Lower leg skin (tissue), 4 donors: ENCODE data around the gene ATP13A1. TPM values are rescaled to one million over a fixed set of nuclear protein-coding genes. Genes with fewer than 3 reads are reported as not detected.
"Not testable (repeated sequence)": the region's sequence is repeated elsewhere in the genome, so short reads cannot be mapped to it uniquely, and the experiment has no call there.

ENCODE experiments used
- DNase-seq, 2 donors: peaks; one replicate each; pipeline ENCODE4 v3.0.0-alpha.2; 2019; ENCODE audit warnings: low spot score in 2 of 2
- H3K4me3 ChIP-seq: fragments of 200-600 bp; sonication (generic); 2 replicates; pipeline ENCODE4 v1.5.1; 2017; ENCODE audit warnings: mild to moderate bottlenecking, low read depth; ENCODE audit not compliant: poor library complexity, severe bottlenecking
- POLR2A ChIP-seq, 2 donors: fragments of 450-650 bp; IDR thresholded peaks; one replicate each; pipeline ENCODE4 v1.6.1; 2016 to 2017; ENCODE audit warnings: antibody characterized with exemption in 2 of 2, mild to moderate bottlenecking in 1 of 2, moderate library complexity in 1 of 2
- WGBS, 2 donors: methylation state at CpG; one replicate each; pipeline ENCODE4 v1.1.5; 2018; 5-methylcytosine and 5-hydroxymethylcytosine counted together
- intact Hi-C: fragments of 100-400 bp; cut with DNase I; formaldehyde crosslinking; loops from one replicate; pipeline ENCODE4 v1.15.0; 2023; ENCODE audit warnings: low total_unique reads
- total RNA-seq, 4 donors: library from RNA; depleted of rRNA; stranded (reverse); fragments of >200 nt; gene quantifications; one replicate each; pipeline ENCODE4 v1.1.0, GENCODE V29; 2016
- TF ChIP-seq, protein P1 (sequence below), 3 donors: fragments of 450-650 bp; IDR thresholded peaks; one replicate each; pipeline ENCODE4 v1.5.1; 2016; ENCODE audit warnings: antibody characterized with exemption in 3 of 3, mild to moderate bottlenecking in 3 of 3, moderate library complexity in 2 of 3

ATP13A1 gene
- total RNA-seq, 4 donors from 2014 or later: 60.8 to 162 (median 109) TPM

DNA sequence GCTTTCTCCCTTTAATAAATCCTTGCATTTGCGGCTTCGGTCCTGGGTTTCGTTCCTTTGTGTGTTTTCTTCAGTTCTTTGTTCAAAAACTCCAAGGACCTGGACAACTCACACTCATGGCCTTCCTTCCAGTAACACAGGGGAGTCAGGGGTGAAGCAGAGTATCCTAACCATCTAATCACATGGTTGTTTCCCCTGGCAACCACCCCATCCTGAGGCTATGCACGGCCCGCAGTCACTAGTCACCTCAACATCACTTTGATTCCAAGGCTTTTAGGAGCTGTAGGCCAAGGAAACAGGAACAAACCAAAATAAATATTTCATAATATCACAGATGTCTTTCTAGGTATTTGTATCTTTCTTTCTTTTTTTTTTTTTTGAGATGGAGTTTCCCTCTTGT is 34.1 kb upstream of the ATP13A1 start:
- TF ChIP-seq, protein P1, sequence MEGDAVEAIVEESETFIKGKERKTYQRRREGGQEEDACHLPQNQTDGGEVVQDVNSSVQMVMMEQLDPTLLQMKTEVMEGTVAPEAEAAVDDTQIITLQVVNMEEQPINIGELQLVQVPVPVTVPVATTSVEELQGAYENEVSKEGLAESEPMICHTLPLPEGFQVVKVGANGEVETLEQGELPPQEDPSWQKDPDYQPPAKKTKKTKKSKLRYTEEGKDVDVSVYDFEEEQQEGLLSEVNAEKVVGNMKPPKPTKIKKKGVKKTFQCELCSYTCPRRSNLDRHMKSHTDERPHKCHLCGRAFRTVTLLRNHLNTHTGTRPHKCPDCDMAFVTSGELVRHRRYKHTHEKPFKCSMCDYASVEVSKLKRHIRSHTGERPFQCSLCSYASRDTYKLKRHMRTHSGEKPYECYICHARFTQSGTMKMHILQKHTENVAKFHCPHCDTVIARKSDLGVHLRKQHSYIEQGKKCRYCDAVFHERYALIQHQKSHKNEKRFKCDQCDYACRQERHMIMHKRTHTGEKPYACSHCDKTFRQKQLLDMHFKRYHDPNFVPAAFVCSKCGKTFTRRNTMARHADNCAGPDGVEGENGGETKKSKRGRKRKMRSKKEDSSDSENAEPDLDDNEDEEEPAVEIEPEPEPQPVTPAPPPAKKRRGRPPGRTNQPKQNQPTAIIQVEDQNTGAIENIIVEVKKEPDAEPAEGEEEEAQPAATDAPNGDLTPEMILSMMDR (IDR thresholded peaks at IDR 0.05): no peak
- no peak for TF ChIP-seq POLR2A (IDR thresholded peaks at IDR 0.05)
- 90 to 92% methylated on average over 5 of the region's 5 CpGs for WGBS, 2 donors
- intact Hi-C loops: no loop called here

DNA sequence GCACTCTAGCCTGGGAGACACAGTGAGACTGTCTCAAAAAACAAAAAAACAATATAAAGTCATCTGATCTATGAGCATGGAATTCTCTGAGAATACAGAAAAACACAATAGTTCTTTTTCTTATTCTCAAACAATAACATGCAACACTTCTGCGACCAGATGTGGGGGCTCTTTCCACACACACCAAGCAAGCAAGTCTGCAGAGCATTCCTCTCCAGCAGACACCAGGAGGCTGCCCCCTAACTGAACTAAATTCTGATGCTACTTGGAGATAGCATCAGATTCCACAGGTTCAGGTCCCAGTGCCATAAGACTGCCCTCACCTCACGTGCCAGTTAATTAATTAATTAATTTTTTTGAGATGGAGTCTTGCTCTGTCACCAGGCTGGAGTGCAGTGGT is 32.9 kb upstream of the ATP13A1 start:
- DNase-seq: no peak
- intact Hi-C loops: no loop called here
- WGBS, 2 donors: 54 to 71% methylated on average over 2 of the region's 2 CpGs
- TF ChIP-seq POLR2A (IDR thresholded peaks at IDR 0.05): no peak
- TF ChIP-seq, protein P1 (IDR thresholded peaks at IDR 0.05): no peak
- H3K4me3 ChIP-seq: no peak overlapping the region

More for the DNA sequence above, 34.1 kb upstream of the ATP13A1 start:
- H3K4me3 ChIP-seq: no peak overlapping the region
- DNase-seq: no peak

DNA sequence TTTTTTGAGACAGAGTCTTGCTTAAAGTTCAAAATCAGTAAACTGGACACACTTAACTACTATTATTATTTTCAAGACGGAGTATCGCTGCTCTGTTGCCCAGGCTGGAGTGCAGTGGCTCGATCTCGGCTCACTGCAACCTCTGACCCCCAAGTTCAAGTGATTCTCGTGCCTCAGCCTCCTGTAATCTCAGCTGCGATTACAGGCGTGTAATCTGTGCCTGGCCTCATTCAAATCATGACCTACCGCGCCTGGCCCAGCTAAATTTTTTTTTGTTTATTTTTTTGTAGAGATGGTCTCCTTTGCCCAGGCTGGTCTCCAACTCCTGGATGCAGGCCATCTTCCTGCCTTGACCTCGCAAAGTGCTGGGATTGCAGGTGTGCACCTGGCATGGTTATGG is 28.2 kb upstream of the ATP13A1 start:
- no peak for DNase-seq
- intact Hi-C loops: no loop called here
- no peak for TF ChIP-seq POLR2A (IDR thresholded peaks at IDR 0.05)
- TF ChIP-seq, protein P1 (IDR thresholded peaks at IDR 0.05): no peak
- 85 to 92% methylated on average over 10 of the region's 10 CpGs for WGBS, 2 donors
- H3K4me3 ChIP-seq: no peak overlapping the region

DNA sequence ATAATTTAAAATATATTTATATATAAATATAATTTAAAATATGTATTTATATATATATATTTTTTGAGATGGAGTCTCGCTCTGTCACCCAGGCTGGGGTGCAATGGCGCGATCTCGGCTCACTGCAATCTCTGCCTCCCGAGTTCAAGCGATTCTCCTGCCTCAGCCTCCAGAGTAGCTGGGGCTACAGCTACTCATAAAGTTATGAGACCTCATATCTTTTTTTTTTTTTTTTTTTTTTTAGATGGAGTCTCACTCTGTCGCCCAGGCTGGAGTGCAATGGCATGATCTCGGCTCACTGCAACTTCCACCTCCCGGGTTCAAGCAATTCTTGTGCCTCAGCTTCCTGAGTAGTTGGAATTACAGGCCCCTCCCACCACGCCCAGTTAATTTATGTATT is 25.5 kb upstream of the ATP13A1 start:
- intact Hi-C loops, H3K4me3 ChIP-seq, DNase-seq: not testable (repeated sequence)
- WGBS, 2 donors: 97 to 98% methylated on average over 10 of the region's 10 CpGs

DNA sequence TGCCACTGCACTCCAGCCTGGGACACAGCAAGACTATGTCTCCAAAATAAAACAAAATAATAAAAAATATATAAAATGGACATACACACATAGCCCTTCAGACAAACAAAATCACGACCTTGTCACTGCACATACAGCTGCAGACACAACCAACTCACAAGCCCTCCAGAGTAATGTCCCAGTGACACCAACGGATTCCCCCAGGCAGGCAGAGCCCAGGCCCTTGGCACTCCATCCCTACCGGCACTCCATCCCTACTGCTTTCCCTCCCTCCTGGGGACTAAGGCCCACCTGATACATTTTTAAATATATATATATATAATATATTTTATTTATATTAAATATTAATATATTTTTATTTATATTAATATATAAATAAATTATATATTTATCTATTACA is 23.6 kb upstream of the ATP13A1 start:
- DNase-seq: no peak
- no peak overlapping the region for H3K4me3 ChIP-seq
- 95% methylated on average over 3 of the region's 3 CpGs for WGBS, 2 donors
- intact Hi-C loops: no loop called here
- no peak for TF ChIP-seq POLR2A (IDR thresholded peaks at IDR 0.05)
- TF ChIP-seq, protein P1 (IDR thresholded peaks at IDR 0.05): no peak

DNA sequence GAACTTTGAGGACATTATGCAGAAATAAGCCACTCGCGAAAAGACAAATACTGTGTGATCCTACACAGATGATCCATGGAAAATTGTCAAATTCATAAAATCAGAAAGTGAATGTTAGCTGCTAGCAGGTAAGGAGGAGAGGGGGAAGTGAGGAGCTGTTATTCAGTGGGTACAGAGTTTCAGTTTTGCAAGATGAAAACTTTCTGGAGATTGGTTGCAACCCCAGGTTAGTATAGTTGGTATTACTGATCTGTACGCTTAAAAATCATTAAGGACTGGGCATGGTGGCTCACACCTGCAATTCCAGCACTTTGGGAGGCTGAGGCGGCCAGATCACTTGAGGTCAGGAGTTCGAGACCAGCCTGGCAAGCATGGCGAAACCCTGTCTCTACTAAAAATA is 23.1 kb upstream of the ATP13A1 start:
- no peak for DNase-seq
- WGBS, 2 donors: 97 to 99% methylated on average over 6 of the region's 6 CpGs
- TF ChIP-seq, protein P1 (IDR thresholded peaks at IDR 0.05): no peak
- no peak for TF ChIP-seq POLR2A (IDR thresholded peaks at IDR 0.05)
- intact Hi-C loops: no loop called here
- no peak overlapping the region for H3K4me3 ChIP-seq

DNA sequence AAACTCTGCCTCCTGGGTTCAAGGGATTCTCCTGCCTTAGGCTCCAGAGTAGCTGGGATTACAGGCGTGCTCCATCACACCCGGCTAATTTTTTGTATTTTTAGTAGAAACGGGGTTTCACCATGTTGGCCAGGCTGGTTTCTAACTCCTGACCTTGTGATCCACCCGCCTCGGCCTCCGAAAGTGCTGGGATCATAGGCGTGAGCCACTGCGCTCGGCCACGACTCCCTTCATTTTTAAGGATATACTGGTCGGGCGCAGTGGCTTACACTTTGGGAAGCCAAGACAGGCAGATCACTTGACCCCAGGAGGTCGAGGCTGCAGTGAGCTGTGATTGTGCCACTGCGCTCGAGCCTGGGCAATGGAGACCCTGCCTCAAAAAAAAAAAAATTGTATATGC is 22.6 kb upstream of the ATP13A1 start:
- H3K4me3 ChIP-seq, DNase-seq, intact Hi-C loops: not testable (repeated sequence)
- WGBS, 2 donors: 96 to 97% methylated on average over 15 of the region's 15 CpGs
